HG02623 (cell line): Measurements from ENCODE around the gene IQCB1.
"Not testable (repeated sequence)": the region's sequence is repeated elsewhere in the genome, so short reads cannot be mapped to it uniquely, and the experiment has no call there.

Source experiments
- ATAC-seq: cut with Tn5 transposase; IDR thresholded peaks from one replicate; pipeline ENCODE4 v1.9.1; 2021; ENCODE audit warnings: moderate library complexity; ENCODE audit not compliant: unreplicated experiment

IQCB1 gene

GRCh38 chr3:121809249-121809648, 25.6 kb downstream of the IQCB1 start:
- peak; percentile 95 for ATAC-seq

- ATAC-seq: no peak
These were observed 31.0 kb downstream of the IQCB1 start for GRCh38 chr3:121803771-121804320.

DNA sequence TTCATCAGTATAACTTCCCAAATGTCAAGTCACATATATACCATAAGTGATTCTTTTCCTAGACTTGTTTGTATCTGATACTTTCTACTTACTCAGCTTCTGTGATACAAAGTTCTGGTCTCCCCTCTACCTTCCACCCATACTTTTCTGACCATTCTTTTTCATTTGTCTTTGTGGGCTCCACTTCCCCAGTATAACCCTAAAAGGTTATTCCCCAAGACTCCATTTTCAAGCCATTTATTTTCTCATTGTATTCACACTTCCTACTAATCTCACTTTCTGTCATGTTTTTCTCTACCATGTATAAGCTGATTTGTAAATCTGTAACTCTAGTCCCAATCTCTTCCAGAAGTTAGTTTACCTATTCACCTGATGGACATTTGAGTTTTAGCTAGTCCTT, 34.0 kb downstream of the IQCB1 start:
- ATAC-seq: no peak

- ATAC-seq: no peak
These were observed 37.9 kb downstream of the IQCB1 start for GRCh38 chr3:121796970-121797369.

GRCh38 chr3:121794264-121794983, 40.4 kb downstream of the IQCB1 start:
- ATAC-seq: no peak

GRCh38 chr3:121793078-121793477, 41.8 kb downstream of the IQCB1 start:
- ATAC-seq: no peak

DNA sequence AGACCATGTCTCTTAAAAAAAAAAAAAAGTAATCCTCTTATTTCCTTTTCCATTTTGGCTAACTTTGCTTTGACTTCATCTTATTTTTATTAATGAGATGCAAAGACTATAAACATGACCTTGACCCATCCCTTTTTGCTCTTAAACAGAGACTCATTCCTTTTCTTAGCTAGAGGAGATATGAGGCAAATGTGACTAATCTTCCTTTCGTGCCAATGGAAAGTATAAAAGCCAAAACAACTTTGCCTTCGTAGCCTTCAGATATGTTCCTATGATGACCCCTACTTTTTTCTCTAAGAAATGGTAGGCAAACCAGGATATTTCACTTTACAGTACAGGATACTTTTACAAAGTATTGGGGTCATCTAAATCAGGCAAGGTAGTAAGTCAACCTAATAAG, 48.4 kb downstream of the IQCB1 start:
- ATAC-seq: no peak

DNA sequence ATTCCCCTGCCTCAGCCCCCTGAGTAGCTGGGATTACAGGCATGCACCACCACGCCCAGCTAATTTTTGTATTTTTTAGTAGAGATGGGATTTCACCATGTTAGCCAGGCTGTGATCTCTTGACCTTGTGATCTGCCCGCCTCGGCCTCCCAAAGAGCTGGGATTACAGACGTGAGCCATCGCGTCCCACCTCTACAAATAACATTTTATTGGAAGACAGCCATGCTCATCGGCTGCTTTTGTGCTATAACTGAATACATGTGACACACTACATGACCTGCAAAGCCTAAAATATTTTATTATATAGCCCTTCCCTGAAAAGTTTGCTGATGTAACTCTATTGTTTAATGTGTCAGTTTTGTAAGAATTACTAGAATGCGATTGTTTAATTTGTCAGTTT, 52.1 kb downstream of the IQCB1 start:
- not testable (repeated sequence) for ATAC-seq

DNA sequence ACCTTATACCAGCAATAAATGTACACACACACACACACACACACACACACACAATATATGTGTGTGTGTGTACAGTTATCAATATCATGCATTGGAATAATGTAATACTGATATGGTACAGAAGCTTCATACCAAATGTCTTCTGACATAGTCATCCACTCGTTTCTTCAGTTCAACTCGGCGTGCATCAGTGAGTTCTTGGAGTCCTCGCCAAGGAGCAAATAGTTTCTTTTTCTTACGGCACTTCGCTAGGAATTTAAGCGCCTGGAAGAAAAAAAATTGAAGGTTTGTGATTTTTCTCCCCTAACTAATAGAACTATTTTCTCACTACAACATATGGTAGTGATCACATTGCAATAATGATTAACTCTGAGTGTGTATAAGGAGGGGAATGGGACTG, 53.2 kb downstream of the IQCB1 start:
- no peak for ATAC-seq

DNA sequence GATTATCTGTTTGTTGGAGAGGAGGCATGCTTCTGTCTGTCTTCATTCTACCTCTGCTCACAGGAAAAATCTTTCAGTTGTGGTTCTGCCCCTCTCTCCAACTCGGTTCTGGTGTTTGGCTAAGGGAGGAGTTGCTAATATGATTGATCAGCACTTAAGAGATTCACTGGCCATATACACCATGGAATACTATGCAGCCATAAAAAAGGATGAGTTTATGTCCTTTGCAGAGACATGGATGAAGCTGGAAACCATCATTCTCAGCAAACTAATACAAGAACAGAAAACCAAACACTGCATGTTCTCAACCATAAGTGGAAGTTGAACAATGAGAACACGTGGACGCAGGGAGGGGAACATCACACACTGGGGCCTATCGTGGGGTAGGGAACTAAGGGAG, 59.8 kb downstream of the IQCB1 start:
- ATAC-seq: not testable (repeated sequence)

DNA sequence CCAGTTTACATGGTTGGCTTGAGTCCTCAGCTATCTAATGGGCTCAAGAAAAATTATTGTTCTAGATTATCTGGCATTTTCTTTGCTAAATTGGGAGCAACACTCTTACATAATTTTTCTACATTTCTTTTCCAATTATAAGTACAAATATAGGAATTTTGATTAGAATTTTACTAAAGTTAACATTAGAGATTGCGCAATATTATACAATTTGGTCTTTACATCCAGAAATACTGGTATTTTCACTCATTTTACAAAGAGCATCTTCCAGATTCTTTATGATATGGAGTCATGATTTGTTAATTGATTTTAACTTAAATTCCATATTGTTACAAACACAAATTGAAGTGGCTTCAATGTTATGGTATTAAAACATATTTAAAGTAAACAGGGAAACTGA, 65.6 kb downstream of the IQCB1 start:
- ATAC-seq: no peak

GRCh38 chr3:121768452-121768851, 66.4 kb downstream of the IQCB1 start:
- ATAC-seq: no peak

DNA sequence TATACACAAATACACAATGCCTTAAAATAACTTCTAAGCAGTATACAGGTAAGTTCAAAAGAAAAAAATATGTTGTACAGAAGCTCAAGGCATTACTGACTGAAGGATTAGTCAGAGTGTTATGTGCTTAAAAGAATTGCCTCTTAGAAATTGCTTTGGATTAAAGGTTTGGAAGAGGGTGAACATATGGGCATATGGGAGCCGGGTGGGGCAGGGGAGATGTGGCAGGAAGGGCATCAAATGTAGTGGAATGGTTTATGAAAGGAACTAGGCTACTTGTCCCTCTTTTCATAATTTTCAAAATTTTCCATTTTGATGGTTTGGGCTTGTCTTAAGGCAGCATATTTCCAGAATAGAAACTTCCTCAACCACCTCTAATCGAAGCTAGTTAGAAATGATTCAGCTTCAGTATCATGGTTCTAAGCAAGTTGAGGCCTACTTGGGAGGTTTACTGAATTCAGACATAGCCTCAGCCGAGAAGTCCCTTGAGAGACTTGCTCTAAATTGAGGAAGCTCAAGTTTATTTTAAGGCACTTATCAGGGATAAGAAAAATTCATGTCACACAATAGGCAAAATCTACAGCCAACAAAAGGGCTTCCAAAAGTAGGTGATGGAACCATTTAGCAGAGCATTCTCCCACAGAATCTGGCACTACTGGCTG, 75.2 kb downstream of the IQCB1 start:
- ATAC-seq: no peak

DNA sequence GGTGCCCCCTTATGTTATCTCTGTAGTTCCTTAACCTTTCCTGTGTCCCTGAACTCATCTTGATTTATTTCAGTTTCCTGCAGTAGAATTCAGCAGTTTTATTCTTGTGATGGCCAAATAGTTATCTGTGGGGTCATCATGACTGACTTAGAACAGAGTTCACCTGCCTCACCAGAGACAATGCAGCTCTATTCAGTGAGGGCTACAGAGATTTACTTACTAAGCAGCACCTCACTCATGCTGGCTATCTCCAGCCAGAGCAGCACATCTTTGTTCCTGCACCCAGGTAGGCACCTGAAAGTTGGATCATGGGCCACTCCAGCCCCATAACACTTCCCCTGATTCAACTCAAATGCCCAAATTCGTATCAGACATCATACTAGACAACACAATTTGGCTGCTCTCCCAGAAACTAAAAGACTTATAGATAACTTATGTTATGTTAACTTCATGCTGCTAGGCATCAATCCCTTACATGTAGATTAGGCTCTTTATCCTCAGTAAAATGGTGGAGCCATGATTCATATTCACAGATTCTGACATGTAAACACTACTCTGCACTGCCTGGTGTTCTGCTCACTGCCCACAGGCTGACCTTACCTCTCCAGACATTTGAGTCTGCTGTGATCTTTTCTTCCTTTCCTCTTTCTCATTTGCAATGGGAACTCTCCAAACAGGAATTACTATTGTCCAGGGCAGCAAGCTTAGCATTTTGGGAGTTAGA, 76.0 kb downstream of the IQCB1 start:
- ATAC-seq: no peak

GRCh38 chr3:121757812-121758545, 76.9 kb downstream of the IQCB1 start:
- no peak for ATAC-seq

GRCh38 chr3:121757087-121757811, 77.6 kb downstream of the IQCB1 start:
- ATAC-seq: no peak

DNA sequence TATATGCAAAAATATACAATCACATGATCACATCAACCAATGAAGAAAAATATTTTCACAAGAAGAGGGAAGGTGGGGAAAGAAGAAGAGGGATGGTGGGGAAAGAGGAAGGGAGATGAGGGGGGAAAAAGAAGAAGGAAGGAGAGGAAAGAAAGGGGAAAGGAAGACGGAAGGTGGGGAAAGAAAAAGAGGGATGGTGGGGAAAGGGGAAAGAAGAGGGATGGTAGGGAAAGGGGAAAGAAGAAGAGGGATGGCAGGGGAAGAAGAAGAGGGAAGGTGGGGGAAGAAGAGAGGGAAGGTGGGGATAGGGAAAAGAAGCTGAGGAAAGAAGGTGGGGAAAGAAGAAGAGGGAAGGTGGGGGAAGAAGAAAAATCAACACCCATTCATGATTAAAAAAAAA, 82.1 kb downstream of the IQCB1 start:
- ATAC-seq: no peak

DNA sequence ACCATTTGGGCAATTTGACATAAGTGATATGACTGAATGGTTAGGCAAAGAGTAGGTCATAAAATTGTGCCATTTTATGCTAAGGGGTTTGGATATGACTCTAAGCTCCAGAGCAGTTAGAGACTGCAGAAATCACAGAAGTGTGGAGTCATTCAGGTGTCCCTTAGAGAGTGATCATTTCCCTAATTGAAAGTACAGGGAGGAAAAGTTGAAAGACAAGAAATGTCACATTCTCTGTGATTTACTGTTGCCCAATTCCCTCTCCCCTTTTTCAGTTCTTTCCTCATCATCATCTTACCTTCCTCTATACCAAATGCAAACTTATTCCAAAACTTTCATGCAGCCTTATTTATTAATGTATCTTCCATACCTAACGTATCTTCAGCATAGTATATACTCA, 82.6 kb downstream of the IQCB1 start:
- ATAC-seq: no peak

DNA sequence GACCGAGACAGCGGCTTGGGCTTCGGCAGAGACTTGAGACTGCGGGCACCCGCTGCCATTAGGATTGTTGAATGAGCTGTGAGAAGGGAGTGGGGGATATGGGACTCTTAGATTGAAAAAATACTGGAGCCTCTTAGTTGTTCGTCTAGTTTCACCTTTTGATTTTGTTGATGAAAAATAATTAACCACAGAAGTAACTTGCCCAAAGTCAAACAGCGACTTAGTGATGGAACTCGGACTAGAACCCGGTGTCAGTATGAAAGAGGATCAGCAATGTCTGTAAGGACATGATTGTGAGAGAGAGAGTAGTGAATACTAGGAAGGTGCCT, 84.8 kb downstream of the IQCB1 start:
- no peak for ATAC-seq

- ATAC-seq: peak; percentile 96
These were observed 85.4 kb downstream of the IQCB1 start, which contains the start of gene GOLGB1 for GRCh38 chr3:121749276-121750086. GOLGB1 (minus strand) TSS chr3:121749741; CDS start chr3:121730971, 18,770 bp downstream.
